Renal cortex interstitium (tissue), 11 donors: ENCODE data around the gene FRMPD4. TPM values are rescaled to one million over a fixed set of nuclear protein-coding genes. Genes with fewer than 3 reads are reported as not detected.

Experiments
- DNase-seq, 11 donors: peaks; one replicate each; pipeline ENCODE4 v3.0.0-alpha.2; 2013; ENCODE audit warnings: low read depth in 9 of 11, low spot score in 4 of 11; ENCODE audit errors: extremely low read depth in 1 of 11
- polyA plus RNA-seq, 3 donors: library from polyadenylated mRNA; unstranded; fragments of 120-200 nt; gene quantifications; one replicate each; pipeline ENCODE4 v1.2.1, GENCODE V29; 2013; ENCODE audit not compliant: insufficient read length in 3 of 3

The FRMPD4 gene
- polyA plus RNA-seq, 3 donors, result 0.09 to 0.16 (median 0.12) TPM

GRCh38 chrX:12768491-12768890, 630.2 kb downstream of the FRMPD4 start:
- no peak for DNase-seq

- no peak for DNase-seq
Observed at GRCh38 chrX:12770440-12770839, 632.2 kb downstream of the FRMPD4 start.

GRCh38 chrX:12771445-12772069, 633.3 kb downstream of the FRMPD4 start:
- no peak for DNase-seq
